Transverse colon (tissue), 4 donors: ENCODE results near the gene MESD.

Source experiments
- CTCF ChIP-seq, 5 experiments: fragments of 200-600 bp in 3 of 5; fragments of 450-650 bp in 2 of 5; sonication (generic) in 3 of 5; IDR thresholded peaks; 1 replicate in 2 of 5; 2 replicates in 3 of 5; pipeline ENCODE4 v1.5.1; 2016 to 2017; ENCODE audit warnings: antibody characterized with exemption in 5 of 5, inconsistent platforms in 3 of 5, mild to moderate bottlenecking in 2 of 5, moderate library complexity in 1 of 5
- EP300 ChIP-seq: sonication (generic); formaldehyde crosslinking; IDR thresholded peaks from one replicate; pipeline ENCODE4 v1.6.1; 2017; ENCODE audit warnings: antibody characterized with exemption, low read depth
- POLR2AphosphoS5 ChIP-seq, 3 donors: sonication (generic); formaldehyde crosslinking; IDR thresholded peaks; one replicate each; pipeline ENCODE4 v1.6.1; 2016; ENCODE audit warnings: antibody characterized with exemption in 3 of 3

- TF ChIP-seq EP300 (no peak), CTCF (IDR thresholded peaks at IDR 0.05) (no peak), POLR2AphosphoS5 (IDR thresholded peaks at IDR 0.05) (no peak)
Observed at GRCh38 chr15:80926126-80926525, 63.5 kb downstream of the MESD start.
